Upper lobe of right lung (tissue), 1 donor: ENCODE data around the gene CADM1. TPM values are rescaled to one million over a fixed set of nuclear protein-coding genes. Genes with fewer than 3 reads are reported as not detected.

Source experiments
- ATAC-seq: fragments of 200-7000 bp; cut with Tn5 transposase; one replicate; pipeline ENCODE4 v1.9.1; 2020; ENCODE audit warnings: mild to moderate bottlenecking, moderate library complexity
- DNase-seq: peaks from one replicate; pipeline ENCODE4 v3.0.0-alpha.2; 2020
- H3K27ac ChIP-seq: fragments of 200-600 bp; one replicate; pipeline ENCODE4 v1.8.0; 2022
- H3K27me3 ChIP-seq: fragments of 200-600 bp; one replicate; pipeline ENCODE4 v1.8.0; 2022; ENCODE audit warnings: mild to moderate bottlenecking
- H3K36me3 ChIP-seq: fragments of 200-600 bp; one replicate; pipeline ENCODE4 v1.8.0; 2022
- H3K4me1 ChIP-seq: fragments of 200-600 bp; one replicate; pipeline ENCODE4 v1.8.0; 2022
- H3K4me3 ChIP-seq: fragments of 200-600 bp; one replicate; pipeline ENCODE4 v1.8.0; 2022; ENCODE audit warnings: mild to moderate bottlenecking
- H3K9me3 ChIP-seq: fragments of 200-600 bp; one replicate; pipeline ENCODE4 v1.8.0; 2022
- intact Hi-C: fragments of 100-400 bp; cut with DNase I; formaldehyde crosslinking; loops from one replicate; pipeline ENCODE4 v1.11.0; 2022
- total RNA-seq: library from RNA; stranded (reverse); fragmentation: NEBNext Ultra II Directional; extraction: Animal tissue kit (Norgen Biotek cat#: 25700); gene quantifications from one replicate; pipeline ENCODE4 v1.2.1, GENCODE V29; 2021
- TF ChIP-seq, protein P1 (sequence below): fragments of 200-600 bp; IDR thresholded peaks from one replicate; pipeline ENCODE4 v1.8.0; 2022; ENCODE audit warnings: antibody characterized with exemption
- donor health status: DM: no; HTN: yes; CAD: no; lungs with severe emphysema.

CADM1 gene
- total RNA-seq, 1 donor from 2014 or later: 222 TPM

DNA sequence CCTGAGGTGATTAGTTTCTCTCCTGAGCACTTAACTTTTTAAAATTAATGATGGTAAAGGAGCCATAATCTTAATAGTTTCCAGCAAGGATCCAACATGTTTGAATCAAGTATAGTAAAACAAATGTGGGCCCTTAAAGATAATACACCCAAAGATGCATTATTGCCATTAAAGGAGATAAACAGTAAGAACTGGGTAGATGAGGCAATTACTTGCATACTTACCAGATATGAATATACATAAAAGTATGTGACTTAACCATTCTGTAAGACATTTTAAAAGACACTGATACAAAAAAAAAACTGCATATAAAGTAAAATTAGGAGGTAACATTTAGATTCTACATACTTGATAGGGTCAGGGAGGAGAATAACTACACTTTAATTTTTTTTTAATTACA is 48.2 kb downstream of the CADM1 start:
- H3K4me3 ChIP-seq: no peak overlapping the region
- ATAC-seq (no peak), DNase-seq (no peak)
- intact Hi-C loops: no loop called here
- no peak overlapping the region for H3K27ac ChIP-seq
- TF ChIP-seq, protein P1, sequence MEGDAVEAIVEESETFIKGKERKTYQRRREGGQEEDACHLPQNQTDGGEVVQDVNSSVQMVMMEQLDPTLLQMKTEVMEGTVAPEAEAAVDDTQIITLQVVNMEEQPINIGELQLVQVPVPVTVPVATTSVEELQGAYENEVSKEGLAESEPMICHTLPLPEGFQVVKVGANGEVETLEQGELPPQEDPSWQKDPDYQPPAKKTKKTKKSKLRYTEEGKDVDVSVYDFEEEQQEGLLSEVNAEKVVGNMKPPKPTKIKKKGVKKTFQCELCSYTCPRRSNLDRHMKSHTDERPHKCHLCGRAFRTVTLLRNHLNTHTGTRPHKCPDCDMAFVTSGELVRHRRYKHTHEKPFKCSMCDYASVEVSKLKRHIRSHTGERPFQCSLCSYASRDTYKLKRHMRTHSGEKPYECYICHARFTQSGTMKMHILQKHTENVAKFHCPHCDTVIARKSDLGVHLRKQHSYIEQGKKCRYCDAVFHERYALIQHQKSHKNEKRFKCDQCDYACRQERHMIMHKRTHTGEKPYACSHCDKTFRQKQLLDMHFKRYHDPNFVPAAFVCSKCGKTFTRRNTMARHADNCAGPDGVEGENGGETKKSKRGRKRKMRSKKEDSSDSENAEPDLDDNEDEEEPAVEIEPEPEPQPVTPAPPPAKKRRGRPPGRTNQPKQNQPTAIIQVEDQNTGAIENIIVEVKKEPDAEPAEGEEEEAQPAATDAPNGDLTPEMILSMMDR: no peak
- H3K4me1 ChIP-seq: no peaks in the 10 kb centered on the region
- H3K9me3 ChIP-seq: no peaks in the 10 kb centered on the region
- no peaks in the 10 kb centered on the region for H3K27me3 ChIP-seq
- no peaks in the 10 kb centered on the region for H3K36me3 ChIP-seq

DNA sequence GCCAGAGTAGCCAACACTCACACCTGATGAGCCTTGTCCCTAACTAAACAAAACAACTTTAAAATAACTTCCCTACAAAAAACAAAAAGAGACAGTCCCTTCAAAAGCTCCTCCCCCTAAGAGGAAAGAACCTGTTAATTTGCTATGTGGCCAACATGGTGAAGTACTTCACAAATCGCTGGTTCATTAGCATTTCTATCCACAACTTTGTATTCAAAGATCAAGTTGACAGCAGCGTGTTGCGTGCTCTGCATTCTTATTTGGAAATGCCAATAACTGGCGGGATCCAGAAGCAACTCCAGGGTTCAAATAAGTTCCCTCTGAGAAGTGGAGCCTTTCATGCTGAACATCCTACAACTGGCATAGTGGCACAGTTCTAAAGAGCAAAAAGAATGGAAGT is 48.6 kb downstream of the CADM1 start:
- Histone ChIP-seq H3K36me3 (no peaks in the 10 kb centered on the region), H3K27me3 (no peaks in the 10 kb centered on the region), H3K27ac (no peak overlapping the region), H3K4me3 (no peak overlapping the region), H3K9me3 (no peaks in the 10 kb centered on the region), H3K4me1 (no peaks in the 10 kb centered on the region)
- ATAC-seq (no peak), DNase-seq (no peak)
- intact Hi-C loops: no loop called here
- TF ChIP-seq, protein P1: no peak

DNA sequence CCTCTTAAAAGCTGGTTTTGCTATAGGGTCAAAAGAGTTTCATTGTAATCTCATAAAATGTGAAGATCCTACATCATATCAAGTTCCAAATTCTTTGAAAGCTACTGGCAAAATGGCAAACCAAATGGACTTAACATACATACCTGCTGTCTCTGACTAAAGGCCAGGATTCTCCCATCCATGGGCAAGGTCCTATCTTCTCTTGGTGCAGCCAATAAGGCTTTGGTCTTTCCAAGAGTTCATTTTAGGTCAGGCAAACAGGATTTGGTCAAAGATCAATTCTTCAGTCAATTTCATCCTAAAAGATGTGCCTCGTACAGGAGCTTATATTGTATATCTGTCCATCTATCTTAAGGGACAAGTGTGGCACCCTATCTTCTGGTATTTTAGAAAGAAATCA is 49.7 kb downstream of the CADM1 start:
- no peaks in the 10 kb centered on the region for H3K9me3 ChIP-seq
- DNase-seq (no peak), ATAC-seq (no peak)
- H3K27me3 ChIP-seq: no peaks in the 10 kb centered on the region
- no peaks in the 10 kb centered on the region for H3K4me1 ChIP-seq
- intact Hi-C loops: no loop called here
- TF ChIP-seq, protein P1: no peak
- no peaks in the 10 kb centered on the region for H3K36me3 ChIP-seq
- no peak overlapping the region for H3K4me3 ChIP-seq
- H3K27ac ChIP-seq: no peak overlapping the region

DNA sequence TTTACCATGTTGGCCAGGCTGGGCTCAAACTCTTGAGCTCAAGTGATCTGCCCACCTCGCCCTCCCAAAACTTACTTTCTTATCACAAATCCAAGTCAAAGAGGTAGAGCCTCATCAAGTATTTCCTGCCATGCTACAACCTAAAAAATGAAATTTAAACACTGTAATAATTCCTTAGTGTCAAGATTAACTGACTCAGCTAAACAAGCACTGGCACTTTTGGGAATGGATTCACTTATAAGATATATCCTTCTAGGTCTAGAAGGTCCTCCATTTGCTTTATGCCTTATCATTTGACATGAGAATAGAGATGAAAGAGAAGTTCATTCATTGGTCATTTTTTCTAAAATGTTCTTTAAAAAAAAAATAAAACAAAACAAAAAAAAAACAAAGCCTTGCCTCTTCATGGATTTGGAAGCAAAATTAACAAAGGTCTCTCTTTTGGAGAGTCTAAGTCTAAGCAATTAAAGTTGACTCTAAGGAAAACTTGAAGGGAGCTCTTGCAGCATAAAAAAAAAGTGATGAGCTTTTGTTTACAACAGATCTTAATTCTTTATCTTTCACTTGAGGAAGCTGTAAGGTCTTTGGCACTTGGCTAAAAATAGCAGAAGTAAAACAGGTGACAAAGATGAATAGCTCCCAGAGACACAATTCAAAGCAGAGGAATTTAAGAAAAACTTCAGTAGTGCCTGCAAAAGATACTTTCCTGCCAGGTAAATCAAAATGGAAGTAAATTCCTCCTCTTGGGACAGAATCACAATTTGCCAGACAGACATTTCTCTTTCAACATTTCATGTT is 50.3 kb downstream of the CADM1 start:
- intact Hi-C loops: no loop called here
- no peaks in the 10 kb centered on the region for H3K27me3 ChIP-seq
- TF ChIP-seq, protein P1: no peak
- ATAC-seq (no peak), DNase-seq (no peak)
- no peak overlapping the region for H3K4me3 ChIP-seq
- H3K9me3 ChIP-seq: no peaks in the 10 kb centered on the region
- no peaks in the 10 kb centered on the region for H3K4me1 ChIP-seq
- no peaks in the 10 kb centered on the region for H3K36me3 ChIP-seq
- H3K27ac ChIP-seq: no peak overlapping the region

DNA sequence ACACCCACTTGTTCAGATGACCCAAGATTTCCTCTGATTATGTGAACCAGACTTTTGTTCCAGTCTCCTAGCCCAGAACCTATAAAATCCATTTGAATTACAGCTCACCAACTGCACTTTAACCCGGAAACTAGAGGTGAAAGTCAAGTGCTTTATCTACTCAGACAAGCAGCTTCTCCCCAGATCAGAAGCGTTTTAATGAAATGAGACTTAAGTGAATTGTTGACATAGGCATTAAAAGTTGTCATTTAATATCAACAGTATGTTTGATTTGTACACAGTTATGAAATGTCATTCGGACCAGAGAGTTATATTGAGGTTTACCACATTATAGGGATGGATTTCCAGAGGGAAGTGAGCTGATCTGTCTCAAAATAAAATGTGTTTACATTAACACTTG is 52.0 kb downstream of the CADM1 start:
- no peak for ATAC-seq
- intact Hi-C loops: no loop called here
- TF ChIP-seq, protein P1: no peak

More for the DNA sequence above, 52.0 kb downstream of the CADM1 start:
- Histone ChIP-seq H3K4me1 (no peaks in the 10 kb centered on the region), H3K27me3 (no peaks in the 10 kb centered on the region), H3K9me3 (peaks cover 6% of the 10 kb centered on the region), H3K36me3 (no peaks in the 10 kb centered on the region), H3K27ac (no peak overlapping the region), H3K4me3 (no peak overlapping the region)
- no peak for DNase-seq
